SK-N-SH treated with all-trans-retinoic acid at 6 μM for 48 hours (cell line): ENCODE results near the gene PCSK2.

Experiments
- ATAC-seq: fragments of 200-7000 bp; cut with Tn5 transposase; 3 replicates; pipeline ENCODE4 v1.9.1; 2020; ENCODE audit warnings: mild to moderate bottlenecking, moderate library complexity
- BACH2 ChIP-seq: fragments of 250-450 bp; sonication (Bioruptor Pico); IDR thresholded peaks from 2 replicates; pipeline ENCODE4 v1.9.0; 2021; ENCODE audit warnings: mild to moderate bottlenecking, borderline replicate concordance
- CSDC2 ChIP-seq: fragments of 250-450 bp; sonication (Bioruptor Pico); IDR thresholded peaks from 2 replicates; pipeline ENCODE4 v1.5.0; 2020; ENCODE audit warnings: mild to moderate bottlenecking, moderate library complexity
- CSRNP3 ChIP-seq: fragments of 250-450 bp; sonication (Bioruptor Pico); IDR thresholded peaks from 2 replicates; pipeline ENCODE4 v1.5.1; 2021; ENCODE audit warnings: mild to moderate bottlenecking, moderate library complexity
- ESRRG ChIP-seq: fragments of 250-450 bp; sonication (Bioruptor Pico); IDR thresholded peaks from 2 replicates; pipeline ENCODE4 v1.6.1; 2021; ENCODE audit warnings: mild to moderate bottlenecking
- GLIS3 ChIP-seq: fragments of 250-450 bp; sonication (Bioruptor Pico); IDR thresholded peaks from 2 replicates; pipeline ENCODE4 v1.5.0; 2020; ENCODE audit warnings: mild to moderate bottlenecking, moderate library complexity
- ISL1 ChIP-seq: fragments of 250-450 bp; sonication (Bioruptor Pico); IDR thresholded peaks from 2 replicates; pipeline ENCODE4 v2.1.2; 2022; ENCODE audit warnings: mild to moderate bottlenecking, moderate library complexity
- OSR1 ChIP-seq: fragments of 250-450 bp; sonication (Bioruptor Pico); IDR thresholded peaks from 2 replicates; pipeline ENCODE4 v1.8.0; 2022; ENCODE audit warnings: moderate library complexity, mild to moderate bottlenecking, inconsistent platforms
- PATZ1 ChIP-seq: fragments of 250-450 bp; sonication (Bioruptor Pico); IDR thresholded peaks from 2 replicates; pipeline ENCODE4 v1.8.0; 2020; ENCODE audit warnings: mild to moderate bottlenecking, moderate library complexity, borderline replicate concordance
- POU6F1 ChIP-seq: fragments of 250-450 bp; sonication (Bioruptor Pico); IDR thresholded peaks from 2 replicates; pipeline ENCODE4 v1.8.0; 2021; ENCODE audit warnings: low read depth, mild to moderate bottlenecking, moderate library complexity, borderline replicate concordance
- PPARA ChIP-seq: fragments of 250-450 bp; sonication (Bioruptor Pico); IDR thresholded peaks from 2 replicates; pipeline ENCODE4 v1.5.0; 2020; ENCODE audit warnings: mild to moderate bottlenecking, borderline replicate concordance
- RARB ChIP-seq: fragments of 250-450 bp; sonication (Bioruptor Pico); IDR thresholded peaks from 2 replicates; pipeline ENCODE4 v1.8.0; 2021; ENCODE audit warnings: mild to moderate bottlenecking, moderate library complexity
- SNAI2 ChIP-seq: fragments of 250-450 bp; sonication (Bioruptor Pico); IDR thresholded peaks from 2 replicates; pipeline ENCODE4 v1.5.0; 2020; ENCODE audit warnings: mild to moderate bottlenecking, moderate library complexity
- TCF4 ChIP-seq: fragments of 250-450 bp; sonication (Bioruptor Pico); IDR thresholded peaks from 2 replicates; pipeline ENCODE4 v1.8.0; 2021; ENCODE audit warnings: mild to moderate bottlenecking, moderate library complexity, borderline replicate concordance
- TOX ChIP-seq: fragments of 250-450 bp; sonication (Bioruptor Pico); IDR thresholded peaks from 2 replicates; pipeline ENCODE4 v1.8.0; 2021; ENCODE audit warnings: mild to moderate bottlenecking, moderate library complexity, borderline replicate concordance
- TSHZ2 ChIP-seq: fragments of 250-450 bp; sonication (Bioruptor Pico); IDR thresholded peaks from 2 replicates; pipeline ENCODE4 v1.5.0; 2020; ENCODE audit warnings: mild to moderate bottlenecking, moderate library complexity
- ZC3H10 ChIP-seq: fragments of 250-450 bp; sonication (Bioruptor Pico); IDR thresholded peaks from 2 replicates; pipeline ENCODE4 v1.5.1; 2021; ENCODE audit warnings: mild to moderate bottlenecking, moderate library complexity
- ZFP3 ChIP-seq: fragments of 250-450 bp; sonication (Bioruptor Pico); IDR thresholded peaks from 2 replicates; pipeline ENCODE4 v1.5.0; 2020; ENCODE audit warnings: mild to moderate bottlenecking, moderate library complexity
- ZFP30 ChIP-seq: fragments of 450-650 bp; formaldehyde crosslinking; IDR thresholded peaks from 2 replicates; pipeline ENCODE4 v1.5.0; 2022; ENCODE audit warnings: mild to moderate bottlenecking, moderate library complexity
- ZNF565 ChIP-seq: fragments of 450-650 bp; formaldehyde crosslinking; conservative IDR thresholded peaks from 2 replicates; pipeline ENCODE4 v1.5.0; 2020; ENCODE audit warnings: low read depth, mild to moderate bottlenecking, moderate library complexity
- ZNF70 ChIP-seq: fragments of 450-650 bp; formaldehyde crosslinking; IDR thresholded peaks from 2 replicates; pipeline ENCODE4 v1.5.0; 2020; ENCODE audit warnings: mild to moderate bottlenecking, moderate library complexity

PCSK2 gene

GRCh38 chr20:17364681-17365080 lies 137.8 kb downstream of the PCSK2 start:
- TF ChIP-seq BACH2 (CRISPR knock-in tag) (no peak), ZFP30 (CRISPR knock-in tag) (no peak), ZNF565 (CRISPR knock-in tag) (no peak), ZC3H10 (no peak)
- ATAC-seq = no peak

GRCh38 chr20:17365831-17366230 lies 139.0 kb downstream of the PCSK2 start:
- no peak for TF ChIP-seq RARB
- no peak for TF ChIP-seq PPARA (CRISPR knock-in tag)

GRCh38 chr20:17369506-17369905 lies 142.7 kb downstream of the PCSK2 start:
- ATAC-seq = no peak
- TF ChIP-seq CSRNP3 (CRISPR knock-in tag) = no peak
- no peak for TF ChIP-seq POU6F1 (CRISPR knock-in tag)
- TF ChIP-seq ZC3H10 = no peak
- TF ChIP-seq OSR1 (CRISPR knock-in tag) = no peak
- no peak for TF ChIP-seq ZNF70 (CRISPR knock-in tag)
- no peak for TF ChIP-seq ZFP30 (CRISPR knock-in tag)
- no peak for TF ChIP-seq ISL1 (CRISPR knock-in tag)
- TF ChIP-seq SNAI2 (CRISPR knock-in tag) = no peak
- no peak for TF ChIP-seq BACH2 (CRISPR knock-in tag)
- TF ChIP-seq ZNF565 (CRISPR knock-in tag) = no peak
- no peak for TF ChIP-seq CSDC2
- TF ChIP-seq TCF4 = no peak
- no peak for TF ChIP-seq ESRRG (CRISPR knock-in tag)
- no peak for TF ChIP-seq TSHZ2 (CRISPR knock-in tag)
- TF ChIP-seq PATZ1 (CRISPR knock-in tag) = no peak
- no peak for TF ChIP-seq GLIS3 (CRISPR knock-in tag)
- no peak for TF ChIP-seq RARB
- TF ChIP-seq ZFP3 (CRISPR knock-in tag) = no peak
- no peak for TF ChIP-seq TOX (CRISPR knock-in tag)

More at GRCh38 chr20:17365831-17366230, 139.0 kb downstream of the PCSK2 start:
- ATAC-seq = no peak

- ATAC-seq = no peak
- TF ChIP-seq TSHZ2 (CRISPR knock-in tag) = no peak
- TF ChIP-seq ZFP3 (CRISPR knock-in tag) = no peak
Observed at GRCh38 chr20:17372806-17373440, 146.1 kb downstream of the PCSK2 start.
